A673 (cell line): ENCODE data around the gene CYSRT1.

ENCODE experiments used
- CTCF ChIP-seq: fragments of 300-800, 200-600 bp; sonication (generic); conservative IDR thresholded peaks from 2 replicates; pipeline ENCODE4 v1.5.1; 2017; ENCODE audit warnings: low read depth, mild to moderate bottlenecking, antibody characterized with exemption, low read length, moderate library complexity, mixed read lengths
- EZH2 ChIP-seq: fragments of 200-600 bp; sonication (generic); IDR thresholded peaks from 2 replicates; pipeline ENCODE4 v1.6.1; 2017; ENCODE audit warnings: borderline replicate concordance, low read depth, mild to moderate bottlenecking, mixed read lengths, antibody characterized with exemption, low read length; ENCODE audit not compliant: poor library complexity, severe bottlenecking

GRCh38 chr9:137218212-137218753 lies 6.7 kb upstream of the CYSRT1 start:
- TF ChIP-seq CTCF (no peak), EZH2 (no peak)
